GM18861 (cell line): ENCODE measurements around the gene PIGT.
A peak's percentile ranks its signal among the peaks of the same experiment; 100 is the strongest.

Experiments used
- ATAC-seq: cut with Tn5 transposase; IDR thresholded peaks from one replicate; pipeline ENCODE4 v1.9.1; 2021; ENCODE audit not compliant: unreplicated experiment

PIGT gene

DNA sequence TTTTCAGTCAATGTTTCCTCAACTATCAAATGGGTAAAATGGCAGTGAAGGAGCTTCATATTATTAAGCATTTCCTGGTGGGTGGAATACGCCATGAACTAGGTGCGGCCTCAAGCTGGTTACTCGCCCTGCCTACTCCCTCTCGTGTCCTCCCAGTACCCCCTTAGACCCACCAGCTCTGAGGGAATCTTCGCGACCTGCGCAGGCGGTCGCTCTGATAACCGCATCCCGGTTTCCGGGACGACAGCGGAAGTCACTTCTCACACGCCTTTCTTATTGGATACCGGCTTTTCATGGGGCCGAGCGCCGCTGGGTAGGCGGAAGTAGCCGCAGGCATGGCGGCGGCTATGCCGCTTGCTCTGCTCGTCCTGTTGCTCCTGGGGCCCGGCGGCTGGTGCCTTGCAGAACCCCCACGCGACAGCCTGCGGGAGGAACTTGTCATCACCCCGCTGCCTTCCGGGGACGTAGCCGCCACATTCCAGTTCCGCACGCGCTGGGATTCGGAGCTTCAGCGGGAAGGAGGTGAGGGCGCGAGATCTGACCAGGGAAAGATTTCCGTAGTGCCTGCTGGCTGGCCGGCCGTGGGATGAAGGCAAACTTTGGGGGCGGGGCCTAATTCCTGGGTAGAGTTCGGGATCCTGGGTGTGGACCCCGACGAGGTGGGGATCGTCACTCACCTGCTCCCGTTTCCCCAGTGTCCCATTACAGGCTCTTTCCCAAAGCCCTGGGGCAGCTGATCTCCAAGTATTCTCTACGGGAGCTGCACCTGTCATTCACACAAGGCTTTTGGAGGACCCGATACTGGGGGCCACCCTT lies at the start of gene PIGT:
PIGT (plus strand) TSS at position 320 of the 816 bp plus-strand sequence; CDS start at position 336, 16 bp downstream.
- peak; percentile 41 for ATAC-seq

DNA sequence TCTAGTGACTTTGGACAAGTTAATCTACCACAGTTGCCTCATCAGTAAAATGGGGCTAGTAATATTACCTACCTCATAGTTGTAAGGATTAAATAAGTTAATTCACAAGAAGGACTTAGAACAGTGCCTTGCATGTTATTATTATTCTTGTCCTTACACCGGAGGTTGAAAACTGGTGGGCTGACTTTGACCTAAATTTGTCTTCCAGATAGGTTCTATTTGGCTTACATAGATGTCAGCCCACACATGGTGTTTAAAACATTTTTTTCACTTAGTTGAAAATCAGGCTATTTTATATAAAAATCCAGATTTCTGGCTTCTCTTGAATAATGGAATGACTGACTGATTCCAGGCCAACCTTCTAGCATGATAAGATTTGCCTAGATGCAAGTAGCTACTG lies 49.7 kb upstream of the PIGT start:
- ATAC-seq = no peak

DNA sequence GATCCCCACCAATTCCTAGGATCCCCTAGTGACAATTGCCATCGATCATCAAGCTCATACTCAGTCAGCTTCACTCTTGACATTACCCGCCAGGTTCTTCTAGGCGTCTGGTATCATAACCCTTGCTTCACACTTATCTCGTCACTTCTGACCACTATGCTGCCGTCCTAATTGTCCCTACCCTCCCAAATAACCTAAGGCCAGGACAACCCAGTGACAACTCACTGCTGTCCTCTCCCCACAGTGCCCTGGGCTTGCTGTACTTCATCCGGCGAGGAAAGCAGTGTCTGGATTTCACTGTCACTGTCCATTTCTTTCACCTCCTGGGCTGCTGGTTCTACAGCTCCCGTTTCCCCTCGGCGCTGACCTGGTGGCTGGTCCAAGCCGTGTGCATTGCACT lies 49.3 kb upstream of the PIGT start:
- ATAC-seq = no peak

DNA sequence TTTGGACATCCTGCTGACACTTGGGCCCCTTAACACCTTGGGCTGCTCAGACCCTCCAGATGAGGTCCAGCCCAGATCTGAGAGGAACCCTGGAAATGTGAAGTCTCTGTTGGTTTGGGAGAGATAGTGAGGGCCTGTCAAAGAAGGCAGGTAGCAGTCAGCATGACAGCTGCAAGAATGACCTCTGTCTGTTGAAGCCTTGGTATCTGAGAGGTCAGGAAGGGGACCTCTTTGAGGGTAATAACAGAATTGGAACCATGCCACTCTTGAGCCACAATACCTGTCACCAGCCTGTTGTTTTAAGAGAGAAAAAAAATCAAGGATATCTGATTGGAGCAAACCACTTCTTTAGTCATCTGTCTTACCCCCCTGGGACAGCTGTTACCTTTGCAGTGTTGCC lies 48.8 kb upstream of the PIGT start:
- no peak for ATAC-seq

DNA sequence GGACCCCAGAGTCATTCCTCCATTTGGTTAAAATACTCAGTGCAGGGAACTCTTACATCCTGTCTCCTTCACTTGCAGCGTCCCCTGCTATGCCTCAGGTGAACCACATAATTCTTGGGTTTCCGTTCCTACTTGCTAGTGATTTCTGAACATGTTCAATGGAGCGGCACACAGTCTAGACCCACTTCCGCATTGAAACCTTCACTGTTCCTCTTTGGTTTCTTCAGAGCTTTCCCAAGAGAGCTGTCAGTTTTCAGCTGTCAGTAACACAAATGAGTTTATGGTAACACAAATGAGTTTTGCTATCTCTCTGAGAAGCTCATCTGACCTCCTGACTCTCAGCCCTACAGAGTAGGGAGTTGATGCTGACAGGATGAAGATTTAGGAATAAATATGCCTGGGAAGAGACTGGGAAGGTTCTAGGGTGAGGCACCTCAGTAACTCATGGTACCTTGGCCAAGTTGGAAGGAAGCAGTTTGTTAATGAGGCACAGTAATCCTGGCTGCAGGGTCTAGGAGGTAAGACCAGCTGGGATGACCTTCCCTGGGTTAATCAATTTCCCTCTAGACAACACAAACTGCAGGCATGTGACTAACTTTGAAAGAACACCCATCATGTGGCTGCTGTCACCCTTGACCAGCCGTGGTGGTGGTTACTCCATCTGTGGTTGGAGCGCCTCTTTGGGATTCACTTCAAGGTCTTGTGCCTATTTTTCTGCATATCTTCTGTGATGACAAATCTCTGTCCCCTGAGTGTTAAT lies 47.5 kb upstream of the PIGT start:
- peak; percentile 64 for ATAC-seq

DNA sequence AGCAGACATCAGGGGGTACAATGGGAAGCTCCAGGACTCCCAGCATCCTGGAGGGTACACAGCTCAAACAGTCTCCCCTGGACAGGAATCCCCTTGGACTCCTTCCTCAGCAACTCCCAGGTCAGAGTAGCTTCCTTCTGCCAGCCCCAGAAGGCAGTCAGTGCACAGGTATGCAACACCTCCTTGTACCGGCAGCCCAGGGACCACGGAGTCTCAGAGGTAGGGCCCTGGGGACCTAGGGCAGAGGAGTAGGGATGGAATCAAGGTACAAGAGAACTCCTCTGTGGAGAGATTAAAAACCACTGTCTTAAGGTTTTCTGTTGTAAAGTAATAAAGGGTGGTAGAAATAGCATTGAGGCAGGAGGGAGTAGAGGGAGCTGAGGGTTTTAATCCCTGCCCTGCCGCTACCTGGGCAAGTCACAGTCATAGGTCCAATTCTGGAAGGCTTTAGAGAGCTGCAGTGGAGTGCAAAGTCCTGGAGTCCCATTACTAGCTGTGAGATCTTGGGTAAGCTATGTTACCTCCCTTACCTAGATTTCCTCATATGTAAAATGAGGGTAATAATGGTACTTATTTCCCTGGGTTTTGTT lies 45.3 kb upstream of the PIGT start:
- no peak for ATAC-seq

DNA sequence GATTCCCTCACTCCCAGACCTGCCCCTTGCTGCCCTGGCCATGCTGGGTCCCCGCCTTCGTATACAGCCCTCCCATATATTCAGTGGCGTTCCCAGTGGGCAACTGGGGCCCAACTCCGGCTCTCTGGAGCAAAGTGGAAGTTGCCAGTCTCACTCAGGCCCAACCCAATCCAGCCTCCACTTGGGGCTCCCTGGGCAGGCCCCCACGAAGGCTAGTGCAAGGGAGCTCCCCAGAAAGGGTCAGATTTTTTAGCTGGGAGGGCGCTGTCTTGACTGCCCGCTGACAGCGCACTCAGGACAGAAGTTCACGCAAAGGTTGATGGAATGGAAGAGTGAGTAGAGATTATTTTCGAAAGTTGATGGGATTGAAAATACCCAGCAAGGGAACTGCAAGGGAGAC lies 43.7 kb upstream of the PIGT start:
- ATAC-seq = no peak

DNA sequence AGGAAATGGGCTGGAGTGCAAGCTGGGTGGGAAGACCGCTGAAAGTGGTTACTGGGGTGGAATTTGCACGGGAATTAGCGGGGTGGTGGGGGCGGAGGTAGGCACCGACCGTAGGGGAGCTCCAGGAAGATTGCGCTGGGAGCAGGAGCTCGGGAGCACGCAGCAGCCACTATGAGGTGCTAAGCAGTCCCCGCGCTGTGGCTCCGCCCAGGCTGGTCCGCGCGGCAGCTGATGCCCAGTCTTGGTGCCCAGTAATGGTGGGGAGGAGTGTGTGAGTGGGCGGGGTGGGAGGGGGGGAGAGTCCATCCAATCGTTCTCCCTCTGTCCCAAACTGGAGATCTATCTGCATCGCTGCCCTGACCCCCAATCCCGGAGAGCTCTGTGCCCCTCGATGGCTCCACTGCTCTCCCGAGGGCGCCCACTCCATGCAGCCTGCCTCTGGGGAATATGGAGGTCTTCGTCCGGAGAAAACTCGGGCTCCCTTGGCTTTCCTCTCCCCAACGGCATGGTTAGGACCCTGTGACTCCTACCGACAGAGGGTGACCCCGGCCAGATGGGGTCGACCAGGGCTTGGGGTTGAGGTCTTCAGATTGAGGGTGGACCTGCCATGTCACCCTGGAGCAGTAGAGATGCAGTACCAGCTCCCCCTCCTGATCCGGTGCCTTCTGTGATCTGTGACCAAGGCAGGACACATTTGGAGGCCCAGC lies 43.1 kb upstream of the PIGT start:
- ATAC-seq = no peak

DNA sequence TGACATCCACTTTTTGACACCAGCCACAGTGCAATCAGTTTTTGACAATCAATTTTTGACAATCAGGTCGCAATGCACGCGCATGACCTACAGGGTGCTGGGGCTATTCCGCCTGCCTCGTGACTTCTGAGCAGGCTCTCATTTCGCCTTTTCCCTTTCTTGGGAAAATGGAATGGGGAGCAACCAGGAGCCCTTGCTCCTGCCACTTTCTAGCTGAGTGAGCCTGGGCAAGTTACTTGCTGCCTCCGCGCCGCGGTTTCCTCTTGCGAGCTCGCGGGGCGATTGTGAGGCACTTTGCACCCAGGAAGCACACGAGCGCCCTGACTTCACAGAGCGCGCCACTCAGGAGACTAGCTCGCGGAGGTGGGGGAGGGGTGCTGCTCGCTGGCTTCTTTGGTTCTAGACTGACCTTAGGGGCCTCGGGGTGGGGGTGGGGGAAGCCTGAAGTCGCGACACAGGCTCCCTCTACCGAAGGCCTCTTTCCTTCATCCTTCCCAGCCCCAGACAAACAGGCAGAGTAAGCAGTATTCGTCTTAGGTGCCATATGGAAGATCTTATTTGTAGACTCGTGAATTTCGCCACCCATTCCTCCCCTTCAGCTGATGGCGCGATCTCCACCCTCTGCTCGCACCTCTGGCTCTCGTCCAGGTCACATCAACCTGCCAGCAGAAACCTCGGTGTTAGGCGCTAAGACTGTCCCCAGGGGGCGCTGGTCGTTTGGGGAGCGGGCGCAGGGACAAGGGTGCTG lies 42.4 kb upstream of the PIGT start:
- ATAC-seq = no peak

DNA sequence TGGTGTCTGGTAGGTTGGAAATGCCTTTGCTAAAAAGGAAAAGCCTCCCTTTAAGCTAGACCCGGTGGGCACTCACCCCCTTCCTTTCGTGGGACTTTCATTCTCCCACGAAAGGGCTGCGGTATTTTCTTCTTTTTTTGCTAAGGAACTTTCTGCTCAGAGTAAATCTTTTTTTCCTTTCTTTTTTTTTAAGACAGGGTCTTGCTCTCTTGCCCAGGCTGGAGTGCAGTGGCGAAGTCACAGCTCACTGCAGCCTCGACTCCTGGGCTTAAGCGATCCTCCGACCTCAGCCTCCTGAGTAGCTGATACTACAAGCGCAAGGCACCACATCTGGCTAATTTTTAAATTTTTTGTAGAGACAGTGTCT lies 41.9 kb upstream of the PIGT start:
- no peak for ATAC-seq

DNA sequence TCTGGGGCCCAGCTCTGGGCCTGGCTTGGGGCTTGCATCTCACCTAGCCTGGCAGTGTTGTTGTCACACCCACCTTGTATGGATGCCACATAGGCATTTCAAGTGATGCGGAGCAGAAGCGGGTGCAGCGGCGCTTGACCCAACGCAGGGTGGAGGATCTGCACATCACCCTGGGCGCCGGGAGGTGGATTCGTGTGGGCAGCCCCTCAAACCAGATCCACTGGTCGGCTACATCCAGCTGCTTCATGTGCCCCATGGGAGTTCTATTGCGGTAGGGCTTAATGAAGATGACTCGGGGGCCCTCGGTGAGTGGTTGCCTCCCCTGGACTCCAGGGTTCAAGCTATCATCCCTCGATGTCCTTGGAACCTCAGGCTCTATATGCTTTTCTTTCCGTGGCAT lies 41.0 kb upstream of the PIGT start:
- ATAC-seq = no peak

DNA sequence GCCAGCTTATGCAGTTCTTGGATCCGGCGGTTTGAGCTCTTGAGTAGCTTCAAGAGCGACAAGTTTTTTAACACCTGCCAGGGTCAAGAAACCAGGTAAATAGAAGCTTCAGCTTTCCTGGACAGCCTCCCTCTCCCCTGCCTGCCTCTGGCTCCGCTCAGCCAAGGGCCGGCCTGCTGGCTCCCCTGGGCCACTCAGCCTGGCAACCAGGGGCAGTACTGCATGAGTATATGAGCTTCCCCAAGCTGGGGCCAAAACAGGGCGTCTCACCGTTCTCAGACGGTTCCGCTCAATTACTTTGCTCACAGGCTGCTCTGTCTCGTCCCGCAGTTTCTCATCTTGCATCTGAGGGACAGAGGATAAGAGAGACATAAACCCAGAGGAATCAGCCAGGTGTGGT lies 38.7 kb upstream of the PIGT start:
- ATAC-seq = no peak

DNA sequence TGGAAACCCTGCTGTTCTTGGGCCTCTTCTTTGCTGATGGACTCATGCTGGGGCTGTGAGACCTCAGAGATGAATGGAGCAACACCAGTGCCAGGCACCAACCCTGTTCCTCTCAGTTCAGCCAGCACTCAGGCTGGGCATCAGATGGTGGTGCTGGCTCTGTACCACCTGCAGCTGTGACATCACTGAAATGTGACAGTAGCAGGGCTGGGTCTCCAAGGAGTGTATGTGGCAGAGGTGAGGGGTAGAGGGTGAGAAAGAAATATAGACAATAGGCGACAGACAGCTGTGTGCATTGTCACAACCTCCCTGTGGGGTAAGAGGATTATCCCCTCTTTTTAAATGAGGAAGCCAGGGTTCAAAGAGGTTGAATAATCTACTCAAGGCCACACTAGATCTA lies 37.8 kb upstream of the PIGT start, which contains the start of gene TP53TG5:
TP53TG5 (minus strand) TSS at position 135 of the 400 bp plus-strand sequence; CDS start at position 46, 89 bp downstream.
- no peak for ATAC-seq

DNA sequence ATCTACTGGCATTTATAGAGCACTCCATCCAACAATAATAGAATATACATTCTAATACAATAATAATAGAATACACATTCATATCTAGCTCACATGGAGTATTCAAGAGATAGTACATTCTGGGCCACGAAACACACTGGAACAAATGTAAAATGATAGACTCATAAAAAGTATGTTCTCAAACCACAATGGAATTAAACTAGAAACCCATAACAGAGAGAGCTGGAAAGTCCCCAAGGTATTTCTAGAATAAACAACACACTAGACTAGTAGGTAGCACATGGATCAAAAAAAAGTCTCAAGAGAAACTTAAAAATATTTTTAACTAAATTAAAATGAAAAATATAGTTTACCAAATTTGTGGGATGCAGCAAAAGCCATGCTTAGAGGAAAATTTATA lies 28.7 kb upstream of the PIGT start:
- no peak for ATAC-seq

DNA sequence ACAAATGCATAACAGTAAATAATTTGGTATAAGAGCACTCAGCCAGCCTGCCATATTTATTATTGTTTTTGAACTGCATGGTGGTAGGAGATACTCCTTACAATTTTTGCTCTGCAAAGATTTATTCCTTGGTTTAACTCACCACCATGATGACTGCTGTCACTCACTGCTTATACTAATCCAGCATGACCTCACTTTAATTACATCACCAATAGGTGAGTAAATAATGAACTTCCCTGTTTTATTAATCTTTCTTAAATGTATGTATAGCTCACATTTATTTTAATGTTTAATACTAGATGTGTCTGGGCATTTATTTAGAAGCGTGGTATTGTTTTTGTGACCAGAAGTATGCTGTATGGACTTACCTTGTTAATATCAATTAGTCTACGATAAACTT lies 25.0 kb upstream of the PIGT start:
- no peak for ATAC-seq

DNA sequence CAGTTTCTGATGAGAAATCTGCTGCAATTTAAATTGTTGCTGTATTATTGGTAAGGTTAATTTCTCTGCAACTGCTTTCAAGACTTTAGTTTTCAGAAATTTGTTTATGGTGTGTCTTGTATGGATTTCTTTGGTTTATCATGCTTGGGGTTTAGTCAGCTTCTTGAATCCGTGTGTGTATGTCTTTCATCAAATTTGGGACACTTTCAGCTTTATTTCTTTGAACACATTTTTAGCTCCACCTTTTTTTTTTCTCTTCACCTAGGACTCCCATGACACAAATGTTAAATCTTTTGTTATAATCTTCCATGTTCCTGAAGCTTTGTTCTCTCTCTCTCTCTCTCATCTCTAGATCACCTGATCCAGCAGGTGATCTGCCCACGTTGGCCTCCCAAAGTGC lies 24.4 kb upstream of the PIGT start:
- ATAC-seq = no peak

DNA sequence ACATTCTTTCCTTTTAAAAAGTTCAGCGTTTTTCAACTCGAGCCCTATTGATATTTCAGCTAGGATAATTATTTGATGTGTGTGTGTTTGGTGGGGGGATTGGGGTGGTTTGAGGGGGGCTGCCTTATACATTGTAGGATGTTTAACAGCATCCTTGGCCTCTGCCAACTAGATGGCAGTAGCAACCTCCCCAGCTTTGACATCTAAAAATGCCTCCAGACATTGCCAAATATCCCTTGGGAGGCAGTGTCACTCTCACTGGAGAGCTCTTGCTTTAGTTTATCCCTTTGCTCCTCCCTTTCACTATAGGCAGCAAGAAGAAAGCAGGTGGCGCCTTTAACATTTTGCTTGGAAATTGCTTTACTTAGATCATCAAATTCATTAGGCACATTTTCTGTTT lies 23.2 kb upstream of the PIGT start:
- no peak for ATAC-seq

DNA sequence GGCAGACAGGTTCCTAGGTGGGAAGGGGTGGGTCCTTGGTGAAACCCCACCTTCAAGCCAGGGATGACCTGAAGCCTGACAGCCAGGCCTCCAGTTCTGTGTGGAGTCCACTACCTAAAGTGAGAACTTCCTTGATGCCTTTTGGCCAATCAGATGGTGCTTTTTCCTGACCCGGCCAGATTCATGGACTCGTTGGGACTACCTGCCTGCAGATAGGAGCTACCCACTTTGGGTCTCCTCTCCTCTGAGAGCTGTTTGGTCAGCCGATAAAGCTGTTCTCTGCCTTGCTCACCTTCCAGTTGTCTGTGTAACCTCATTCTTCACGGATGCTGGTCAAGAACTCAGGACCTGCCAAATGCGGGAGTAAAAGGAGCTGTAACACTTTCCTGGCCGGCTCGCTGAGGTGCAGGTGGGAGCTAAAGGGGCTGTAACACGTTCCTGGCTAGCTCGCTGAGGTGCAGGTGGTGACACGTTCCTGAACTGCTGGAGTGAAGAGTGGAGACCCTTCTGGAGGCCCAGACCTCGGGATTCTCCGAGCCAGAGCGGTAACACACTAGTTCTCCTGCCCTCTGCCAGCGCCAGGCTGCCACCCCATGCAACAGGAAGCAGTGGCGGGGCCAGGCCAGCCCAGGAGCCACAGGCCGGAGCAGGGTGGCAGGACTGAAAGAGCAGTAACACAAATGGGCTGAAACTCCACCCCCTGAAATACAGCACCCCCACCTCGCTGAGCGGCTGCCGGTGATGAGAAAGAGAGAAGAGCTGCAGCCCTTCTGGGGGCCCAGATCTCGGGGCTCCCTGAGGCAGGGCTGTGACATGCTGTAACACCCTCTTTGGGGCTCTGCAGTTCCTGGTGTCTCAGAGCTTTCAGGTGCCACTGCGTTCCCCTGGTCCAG lies 21.5 kb upstream of the PIGT start:
- ATAC-seq = no peak

DNA sequence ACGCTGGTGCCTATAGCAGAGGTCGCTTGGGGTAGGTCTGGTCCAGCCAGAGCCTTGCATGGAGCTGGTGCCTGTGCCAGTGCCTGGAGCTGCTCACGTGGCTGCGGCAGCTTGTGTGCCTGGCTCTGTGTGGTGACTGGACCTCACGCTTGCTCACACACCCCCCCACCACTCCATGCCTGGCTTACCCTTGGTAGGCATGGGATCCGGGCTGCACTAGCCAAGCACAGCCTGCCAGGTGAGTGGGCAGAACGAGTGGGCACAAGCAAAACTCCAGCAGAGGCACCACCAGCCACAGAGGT lies 20.9 kb upstream of the PIGT start:
- no peak for ATAC-seq

DNA sequence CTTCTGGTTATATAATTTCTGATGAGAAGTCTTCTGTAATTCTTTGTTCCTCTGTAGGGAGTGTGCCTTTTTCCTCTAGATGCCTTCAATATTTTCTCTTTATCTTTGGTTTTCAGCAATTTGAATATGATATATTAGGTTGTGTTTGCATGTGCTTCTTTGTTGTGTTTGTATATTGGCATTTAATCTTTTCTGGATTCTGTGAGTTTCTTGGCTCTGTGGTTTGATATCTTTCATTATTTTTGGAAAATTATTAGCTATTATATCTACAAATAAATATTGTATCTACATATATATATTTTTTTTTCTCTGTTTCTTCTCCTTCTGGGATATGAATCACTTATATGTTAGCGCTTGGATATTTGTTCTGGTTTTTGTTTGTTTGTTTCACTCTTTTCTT lies 16.9 kb upstream of the PIGT start:
- ATAC-seq = no peak
